ENCODE results near the gene CLK4.
A peak's percentile ranks its signal among the peaks of the same experiment; 100 is the strongest.

The CLK4 gene

GRCh38 chr5:178626484-178627258 is at the start of gene CLK4:
CLK4 (minus strand) TSS chr5:178627050; CDS start chr5:178623416, 3,634 bp downstream.
- DNase-seq (ENCODE audit: low spot score) = peak; percentile 98

GRCh38 chr5:178675922-178676321 is 49.1 kb upstream of the CLK4 start:
- no peak for DNase-seq (ENCODE audit: low spot score)

- peak; percentile 44 for DNase-seq (ENCODE audit: low spot score)
These were observed 47.5 kb upstream of the CLK4 start for GRCh38 chr5:178674334-178674733.

GRCh38 chr5:178673801-178674295 is 47.0 kb upstream of the CLK4 start:
- DNase-seq (ENCODE audit: low spot score) = no peak

GRCh38 chr5:178672630-178673029 is 45.8 kb upstream of the CLK4 start:
- no peak for DNase-seq (ENCODE audit: low spot score)

DNA sequence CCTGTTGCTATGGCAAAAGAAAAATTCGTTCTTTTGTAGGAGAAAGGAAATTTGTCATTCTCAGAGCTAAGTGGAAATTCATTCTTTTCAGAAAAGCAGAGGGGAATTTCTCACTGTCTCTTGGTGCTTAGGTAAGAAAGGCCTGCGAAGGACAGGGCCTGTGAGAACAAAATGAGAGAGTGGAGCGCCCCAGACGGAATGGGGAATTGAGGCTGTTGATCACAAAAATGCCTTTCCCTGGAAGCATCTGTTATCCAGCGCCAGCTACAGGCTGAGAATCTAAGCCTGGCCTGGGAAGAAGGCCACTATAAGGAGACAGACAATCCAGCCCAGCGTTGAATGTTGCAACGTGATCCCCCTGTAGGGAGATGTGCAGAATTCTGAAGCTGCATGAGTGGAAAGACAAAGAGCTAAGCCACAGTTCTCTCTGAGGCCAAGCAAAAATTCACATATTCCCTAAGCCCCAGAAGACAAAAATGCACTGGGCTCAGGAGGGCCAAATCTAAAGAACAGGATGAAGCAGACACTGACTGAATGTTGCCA is 44.8 kb upstream of the CLK4 start:
- DNase-seq (ENCODE audit: low spot score) = no peak

DNA sequence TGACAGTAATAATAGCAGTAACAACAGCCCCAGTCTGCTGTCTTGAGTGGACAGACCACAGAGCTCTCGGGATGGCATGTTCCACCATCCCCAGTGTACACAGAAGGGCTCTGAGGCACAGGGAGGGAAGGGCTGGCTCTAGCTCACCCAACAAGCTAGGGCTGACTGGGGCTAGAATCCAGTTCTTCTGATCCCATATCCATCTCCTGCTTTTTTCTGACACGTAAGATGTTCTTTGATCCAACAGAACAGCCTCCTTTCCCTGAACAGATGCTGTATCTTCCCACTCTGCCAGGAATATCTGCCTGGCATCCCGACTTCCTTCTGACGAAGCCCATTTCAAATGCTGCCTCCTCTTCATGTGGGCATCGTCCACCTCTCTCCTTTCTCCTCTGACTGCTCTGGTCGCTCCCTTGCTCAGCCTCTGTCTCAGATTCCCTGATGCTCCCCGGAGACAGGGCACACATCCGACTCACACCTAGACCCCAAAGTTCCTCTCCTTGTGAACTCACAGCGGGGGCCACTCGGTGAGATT is 43.6 kb upstream of the CLK4 start:
- no peak for DNase-seq (ENCODE audit: low spot score)

- no peak for DNase-seq (ENCODE audit: low spot score)
These were observed 41.7 kb upstream of the CLK4 start for GRCh38 chr5:178668579-178668978.

DNA sequence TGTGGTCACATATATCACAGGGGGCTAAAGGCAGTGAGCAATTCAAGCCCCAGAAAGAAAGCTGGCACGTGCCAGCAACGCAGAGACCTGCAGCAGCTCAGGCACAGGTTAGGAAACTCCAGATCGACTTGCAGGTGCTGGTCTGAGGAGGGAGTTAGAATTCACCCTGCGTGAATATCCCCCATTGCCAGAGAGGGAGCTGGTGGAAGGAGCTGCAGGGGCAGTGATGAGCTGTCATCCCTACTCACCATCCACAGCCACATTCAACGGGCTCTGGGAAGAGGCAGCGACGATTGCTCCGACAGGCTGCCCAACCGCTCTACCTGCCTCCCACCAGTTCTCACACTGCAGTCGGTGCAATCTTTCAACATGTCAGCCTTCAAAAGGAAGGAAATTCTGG is 40.8 kb upstream of the CLK4 start:
- no peak for DNase-seq (ENCODE audit: low spot score)

GRCh38 chr5:178667101-178667500 is 40.3 kb upstream of the CLK4 start:
- no peak for DNase-seq (ENCODE audit: low spot score)

DNA sequence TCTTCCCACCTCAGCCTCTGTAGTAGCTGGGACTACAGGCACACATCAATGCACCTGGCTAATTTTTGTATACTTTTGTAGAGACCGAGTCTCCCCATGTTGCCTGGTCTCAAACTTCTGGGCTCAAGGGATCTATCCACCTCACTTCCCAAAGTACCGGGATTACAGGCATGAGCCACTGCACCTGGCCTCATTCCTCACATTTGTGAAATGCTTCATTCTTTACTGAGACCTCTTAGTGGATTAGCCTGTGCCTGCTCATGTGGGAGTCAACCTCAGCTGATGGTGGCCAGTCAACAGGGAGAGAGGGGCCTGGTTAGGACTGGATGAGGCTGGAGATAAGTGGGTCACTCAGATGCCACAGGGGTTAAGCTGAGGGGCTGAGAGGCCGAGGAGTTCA is 37.3 kb upstream of the CLK4 start:
- no peak for DNase-seq (ENCODE audit: low spot score)

GRCh38 chr5:178662541-178662860 is 35.7 kb upstream of the CLK4 start:
- no peak for DNase-seq (ENCODE audit: low spot score)

DNA sequence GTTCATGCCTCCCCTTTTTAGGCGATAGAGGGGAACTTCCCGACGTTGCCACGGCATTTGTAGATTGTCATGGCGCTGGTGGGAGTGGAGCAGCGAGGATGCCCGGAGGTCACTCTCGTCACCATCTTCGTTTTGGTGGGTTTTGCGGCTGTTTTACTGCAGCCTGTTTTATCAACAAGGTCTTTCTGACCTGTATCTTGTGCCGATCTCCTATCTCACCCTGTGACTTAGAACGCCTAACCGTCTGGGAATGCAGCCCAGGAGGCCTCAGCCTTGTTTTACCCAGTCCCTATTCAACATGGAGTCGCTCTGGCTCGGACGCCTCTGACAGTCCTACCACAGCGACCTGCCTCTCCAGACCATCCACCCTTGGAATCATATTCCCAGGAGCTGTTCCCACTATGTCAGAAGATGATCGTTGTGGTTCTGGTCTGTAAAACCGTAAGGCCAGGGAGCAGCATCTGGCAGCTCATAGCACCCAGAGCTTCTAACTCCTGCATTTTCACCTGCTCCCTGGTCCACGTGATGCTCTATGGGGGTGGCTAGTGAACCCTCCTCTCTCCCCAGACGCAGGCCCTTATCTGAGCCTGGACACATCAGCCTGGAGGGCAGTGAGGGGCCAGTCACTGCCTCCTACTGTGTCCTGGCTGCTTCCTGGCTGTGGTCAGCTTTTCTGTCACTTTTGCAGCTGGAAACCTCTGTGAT is 35.1 kb upstream of the CLK4 start:
- no peak for DNase-seq (ENCODE audit: low spot score)

DNA sequence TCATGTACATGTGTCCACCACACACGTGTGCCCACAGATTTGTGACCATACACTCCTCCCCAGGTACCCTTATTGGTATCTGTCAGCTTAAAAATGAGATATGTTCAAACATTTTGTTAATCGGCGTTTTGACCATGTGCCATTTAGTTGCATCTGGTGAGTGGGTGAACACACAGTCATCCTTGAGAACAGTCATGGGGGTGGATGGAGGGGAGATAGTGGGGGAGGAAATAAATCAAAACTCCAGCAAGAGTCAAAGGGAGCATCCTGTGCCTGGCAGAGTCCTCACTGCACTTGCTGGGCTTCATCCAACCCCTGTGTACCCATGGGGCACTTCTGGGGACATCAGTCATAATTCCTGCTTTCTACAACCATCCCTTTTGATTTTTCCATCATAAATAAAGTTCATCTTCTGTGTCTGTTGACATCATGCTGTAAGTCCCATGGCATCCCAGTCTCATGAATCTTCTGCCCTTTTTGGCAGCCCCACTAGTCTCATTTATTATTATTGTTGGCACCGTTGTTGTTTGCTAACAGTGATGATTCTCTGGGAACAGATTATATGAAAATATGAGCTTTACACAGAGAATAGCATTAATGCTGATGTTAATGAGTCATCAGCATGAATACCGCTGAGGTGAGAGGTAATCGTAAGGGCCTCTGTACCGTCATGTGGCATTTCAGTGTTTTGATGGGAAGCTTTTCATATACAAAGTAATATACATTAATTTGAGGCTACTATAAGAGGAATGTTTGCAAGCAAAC is 24.4 kb upstream of the CLK4 start:
- peak; percentile 11 for DNase-seq (ENCODE audit: low spot score)

DNA sequence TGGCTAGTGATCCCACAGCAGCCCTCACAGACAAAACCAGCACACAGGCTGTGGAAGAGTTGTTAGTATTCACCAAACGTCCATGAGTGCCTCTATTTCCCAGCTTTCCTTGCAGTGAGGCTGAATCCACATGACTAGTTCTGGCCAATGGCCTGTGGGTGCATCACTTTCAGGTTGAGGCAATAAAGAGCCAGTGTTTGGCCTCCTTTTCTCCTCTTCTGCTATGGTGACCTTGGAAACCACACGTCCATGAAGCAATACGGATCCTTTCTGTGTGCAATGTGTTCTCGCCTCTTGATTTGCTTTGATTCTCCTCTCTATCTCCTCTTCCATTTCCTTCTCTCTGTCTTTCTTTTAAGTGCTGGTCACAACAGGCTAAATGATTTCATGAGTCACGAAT is 23.4 kb upstream of the CLK4 start:
- no peak for DNase-seq (ENCODE audit: low spot score)

- no peak for DNase-seq (ENCODE audit: low spot score)
These were observed 22.7 kb upstream of the CLK4 start for GRCh38 chr5:178649580-178649979.

- peak; percentile 54 for DNase-seq (ENCODE audit: low spot score)
These were observed 18.1 kb upstream of the CLK4 start for GRCh38 chr5:178644826-178645545.

DNA sequence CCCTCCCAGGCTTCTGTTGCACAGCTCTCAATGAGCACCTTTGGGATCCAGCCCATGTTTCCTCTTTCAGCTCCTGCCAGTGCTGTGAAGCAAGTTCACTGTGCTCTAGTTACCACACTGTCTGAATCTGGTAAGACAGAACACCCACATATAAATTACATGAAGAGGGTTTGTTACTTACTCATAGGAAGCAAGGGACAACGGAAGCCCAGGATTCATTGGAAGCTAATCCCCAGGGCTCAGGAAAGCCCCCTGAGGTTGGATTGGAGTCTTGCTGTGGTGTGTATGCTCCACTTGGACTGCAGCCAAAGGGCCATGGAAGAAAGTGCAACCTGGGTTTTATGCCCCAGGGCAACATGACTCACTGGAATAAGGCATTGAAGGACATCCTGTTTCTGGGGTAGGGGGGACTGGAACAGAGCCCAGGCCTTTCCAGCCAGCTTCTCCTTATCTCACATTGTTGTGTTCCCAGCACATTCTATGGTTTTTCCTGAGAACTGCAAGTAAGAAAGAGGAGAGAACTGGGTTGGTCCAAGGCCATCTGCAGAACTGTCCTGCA is 15.6 kb upstream of the CLK4 start:
- peak; percentile 59 for DNase-seq (ENCODE audit: low spot score)

DNA sequence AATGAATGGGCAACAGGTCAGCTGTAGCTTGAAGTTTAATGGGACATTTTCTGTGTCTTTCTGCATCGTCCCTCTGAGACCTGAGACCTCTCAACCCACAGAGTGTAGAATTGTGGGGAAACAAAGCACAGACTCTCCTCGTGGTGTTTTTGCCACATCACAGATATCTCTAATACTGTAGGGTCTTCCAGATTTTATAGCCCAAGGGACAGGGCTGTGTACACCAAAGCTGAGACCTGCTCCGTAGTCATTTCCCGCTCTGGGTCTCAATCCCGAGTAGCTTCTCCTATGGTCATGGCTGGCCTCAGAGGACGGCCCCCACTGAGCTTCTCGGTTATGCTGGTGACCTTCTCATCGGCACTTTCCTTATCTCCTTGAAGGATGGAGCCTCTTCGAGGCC is 14.9 kb upstream of the CLK4 start:
- no peak for DNase-seq (ENCODE audit: low spot score)

DNA sequence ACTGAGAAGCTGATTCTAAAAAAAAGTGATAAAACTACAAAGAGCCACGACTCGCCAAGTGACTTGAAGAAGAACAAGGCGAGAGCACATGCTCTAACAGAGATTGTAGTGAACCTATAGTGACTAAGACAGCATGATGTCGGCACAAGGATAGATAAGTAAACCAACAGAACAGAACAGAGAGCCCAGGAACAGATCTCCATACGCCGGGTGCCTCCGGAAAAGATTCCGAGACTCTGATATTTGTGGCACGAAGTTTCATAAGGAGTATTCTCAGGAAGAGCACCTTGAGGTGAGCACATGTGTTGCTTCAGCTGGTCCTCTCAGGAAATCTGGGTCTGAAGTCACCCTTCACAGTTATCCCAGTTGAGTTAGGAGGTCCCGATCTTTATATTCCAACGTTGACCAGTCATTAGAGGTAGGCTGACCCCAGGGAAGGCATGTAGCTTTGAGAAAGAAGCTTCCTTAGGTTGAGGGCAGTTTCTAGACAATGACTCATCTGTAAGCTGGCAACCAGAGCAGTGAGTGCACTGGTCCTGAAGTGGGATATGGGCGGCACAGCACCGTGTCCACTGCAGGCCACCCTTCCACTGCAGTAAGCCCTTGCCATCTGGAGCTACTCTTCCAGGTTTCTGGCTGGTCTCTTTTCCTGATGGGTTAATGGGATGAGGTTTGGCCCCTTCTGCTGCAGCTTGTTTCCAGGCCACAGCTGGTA is 13.6 kb upstream of the CLK4 start:
- DNase-seq (ENCODE audit: low spot score) = no peak

Measured in AG08395 (cell line).